Mammary epithelial cell (primary cell): ENCODE measurements around the gene PLS1.
"Not testable (repeated sequence)": the region's sequence is repeated elsewhere in the genome, so short reads cannot be mapped to it uniquely, and the experiment has no call there.

Experiments used
- CTCF ChIP-seq, 2 donors: IDR thresholded peaks in 1 of 2; conservative IDR thresholded peaks in 1 of 2; 2 replicates each; pipeline ENCODE4 v1.5.1; 2011 to 2012; ENCODE audit warnings: inconsistent platforms in 2 of 2, low read length in 2 of 2, mild to moderate bottlenecking in 2 of 2, control low read depth in 1 of 2, low read depth in 1 of 2; ENCODE audit not compliant: insufficient read depth in 1 of 2; ENCODE audit errors: extremely low read depth in 1 of 2
- EZH2 ChIP-seq: IDR thresholded peaks from 2 replicates; pipeline ENCODE4 v1.6.1; 2012; ENCODE audit warnings: low read length, inconsistent platforms, borderline replicate concordance

DNA sequence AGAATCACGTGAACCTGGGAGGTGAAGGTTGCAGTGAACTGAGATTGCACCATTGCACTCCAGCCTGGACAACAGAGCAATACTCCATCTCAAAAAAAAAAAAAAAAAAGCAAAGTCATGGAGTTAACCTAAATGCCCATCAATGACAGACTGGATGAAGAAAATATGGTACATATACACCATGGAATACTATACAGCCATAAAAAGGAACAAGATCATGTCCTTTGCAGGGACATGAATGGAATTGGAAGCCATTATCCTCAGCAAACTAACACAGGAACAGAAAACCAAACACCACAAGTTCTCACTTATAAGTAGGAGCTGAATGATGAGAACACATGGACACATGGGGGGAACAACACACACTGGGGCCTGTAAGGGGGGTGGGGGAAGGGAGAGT is 43.6 kb upstream of the PLS1 start:
- not testable (repeated sequence) for TF ChIP-seq CTCF (conservative IDR thresholded peaks at IDR 0.05 in 1 of 2, IDR thresholded peaks at IDR 0.05 in 1 of 2; ENCODE audit: extremely low read depth in 1 of 2, insufficient read depth in 1 of 2, low read depth in 1 of 2, low read length in 2 of 2); EZH2
